Esophagus muscularis mucosa (tissue), 4 donors: ENCODE measurements around the gene BMP2K.

Experiments used
- CTCF ChIP-seq, 3 experiments: fragments of 200-600 bp in 2 of 3; fragments of 450-650 bp in 1 of 3; sonication (generic) in 2 of 3; IDR thresholded peaks; one replicate each; pipeline ENCODE4 v1.5.1; 2017 to 2019; ENCODE audit warnings: antibody characterized with exemption in 3 of 3, mild to moderate bottlenecking in 2 of 3, moderate library complexity in 1 of 3
- EP300 ChIP-seq: sonication (generic); formaldehyde crosslinking; IDR thresholded peaks from one replicate; pipeline ENCODE4 v1.6.1; 2017; ENCODE audit warnings: antibody characterized with exemption
- POLR2A ChIP-seq: fragments of 450-650 bp; IDR thresholded peaks from one replicate; pipeline ENCODE4 v1.6.1; 2017; ENCODE audit warnings: antibody characterized with exemption, moderate library complexity, mild to moderate bottlenecking, low read depth
- POLR2AphosphoS5 ChIP-seq, 2 donors: sonication (generic); formaldehyde crosslinking; IDR thresholded peaks; one replicate each; pipeline ENCODE4 v1.6.1; 2017; ENCODE audit warnings: antibody characterized with exemption in 2 of 2

GRCh38 chr4:78748381-78748780 lies 27.8 kb upstream of the BMP2K start:
- TF ChIP-seq CTCF (IDR thresholded peaks at IDR 0.05) (no peak), POLR2AphosphoS5 (IDR thresholded peaks at IDR 0.05) (no peak), EP300 (no peak), POLR2A (no peak)
